ENCODE results near the gene ARTN. TPM values are rescaled to one million over a fixed set of nuclear protein-coding genes. Genes with fewer than 3 reads are reported as not detected.

Gene ARTN
- total and polyA plus RNA-seq, 7 donors: 0.05 to 0.79 (median 0.43) TPM; not detected in 1

DNA sequence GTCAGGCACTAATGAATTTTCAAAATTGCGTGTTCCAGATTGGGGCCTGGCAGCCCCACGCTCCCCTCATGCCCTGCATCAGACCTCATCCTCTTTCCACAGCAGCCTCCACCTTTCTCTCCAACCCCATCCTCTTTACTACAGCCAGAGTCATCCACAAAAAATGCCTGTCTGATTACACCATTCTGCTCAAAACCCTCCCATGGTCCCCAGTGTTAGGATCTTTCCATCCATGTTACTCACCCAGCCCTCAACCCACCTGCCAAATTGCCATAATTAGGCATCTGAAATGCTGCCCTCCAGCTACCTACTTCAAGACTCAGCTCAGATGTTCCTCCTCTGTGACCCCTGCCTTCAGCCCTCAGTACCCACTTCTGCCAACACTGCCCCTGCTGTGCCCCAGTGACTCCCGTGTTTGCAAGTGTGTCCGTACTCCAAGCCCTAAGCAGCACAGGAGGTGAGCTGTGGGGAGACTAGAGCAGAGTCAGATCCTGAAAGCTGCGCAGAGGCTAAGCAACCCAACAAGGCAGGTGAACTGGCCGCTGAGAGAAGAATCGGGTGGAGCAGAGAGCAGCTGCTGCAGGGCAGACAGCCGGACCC is 715 bp upstream of the ARTN start:
- TF ChIP-seq, protein P1, sequence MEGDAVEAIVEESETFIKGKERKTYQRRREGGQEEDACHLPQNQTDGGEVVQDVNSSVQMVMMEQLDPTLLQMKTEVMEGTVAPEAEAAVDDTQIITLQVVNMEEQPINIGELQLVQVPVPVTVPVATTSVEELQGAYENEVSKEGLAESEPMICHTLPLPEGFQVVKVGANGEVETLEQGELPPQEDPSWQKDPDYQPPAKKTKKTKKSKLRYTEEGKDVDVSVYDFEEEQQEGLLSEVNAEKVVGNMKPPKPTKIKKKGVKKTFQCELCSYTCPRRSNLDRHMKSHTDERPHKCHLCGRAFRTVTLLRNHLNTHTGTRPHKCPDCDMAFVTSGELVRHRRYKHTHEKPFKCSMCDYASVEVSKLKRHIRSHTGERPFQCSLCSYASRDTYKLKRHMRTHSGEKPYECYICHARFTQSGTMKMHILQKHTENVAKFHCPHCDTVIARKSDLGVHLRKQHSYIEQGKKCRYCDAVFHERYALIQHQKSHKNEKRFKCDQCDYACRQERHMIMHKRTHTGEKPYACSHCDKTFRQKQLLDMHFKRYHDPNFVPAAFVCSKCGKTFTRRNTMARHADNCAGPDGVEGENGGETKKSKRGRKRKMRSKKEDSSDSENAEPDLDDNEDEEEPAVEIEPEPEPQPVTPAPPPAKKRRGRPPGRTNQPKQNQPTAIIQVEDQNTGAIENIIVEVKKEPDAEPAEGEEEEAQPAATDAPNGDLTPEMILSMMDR (IDR thresholded peaks at IDR 0.05): no peak
- Histone ChIP-seq H3K27me3 (ENCODE audit: insufficient read depth in 3 of 3, low read length in 2 of 3) (peaks cover 0 to 4% (median 0%) of the 10 kb centered on the region in 3 donors), H3K4me3 (peak overlapping the region; percentile 61), H3K4me1 (peaks cover 25% of the 10 kb centered on the region), H3K9me3 (no peaks in the 10 kb centered on the region), H3K27ac (no peak overlapping the region), H3K36me3 (ENCODE audit: insufficient read depth in 1 of 2, low read depth in 1 of 2) (no peaks in the 10 kb centered on the region)
- intact Hi-C loops (cut with DNase I): loop anchor here (5.0 to 10.0 kb wide), 3 partner anchors 51 to 268 kb away; no protein-coding TSS in a partner anchor
- DNase-seq (no peak), ATAC-seq (no peak)
- 25 to 31% (median 31%) methylated on average over 8 of the region's 8 CpGs for WGBS, 3 donors

DNA sequence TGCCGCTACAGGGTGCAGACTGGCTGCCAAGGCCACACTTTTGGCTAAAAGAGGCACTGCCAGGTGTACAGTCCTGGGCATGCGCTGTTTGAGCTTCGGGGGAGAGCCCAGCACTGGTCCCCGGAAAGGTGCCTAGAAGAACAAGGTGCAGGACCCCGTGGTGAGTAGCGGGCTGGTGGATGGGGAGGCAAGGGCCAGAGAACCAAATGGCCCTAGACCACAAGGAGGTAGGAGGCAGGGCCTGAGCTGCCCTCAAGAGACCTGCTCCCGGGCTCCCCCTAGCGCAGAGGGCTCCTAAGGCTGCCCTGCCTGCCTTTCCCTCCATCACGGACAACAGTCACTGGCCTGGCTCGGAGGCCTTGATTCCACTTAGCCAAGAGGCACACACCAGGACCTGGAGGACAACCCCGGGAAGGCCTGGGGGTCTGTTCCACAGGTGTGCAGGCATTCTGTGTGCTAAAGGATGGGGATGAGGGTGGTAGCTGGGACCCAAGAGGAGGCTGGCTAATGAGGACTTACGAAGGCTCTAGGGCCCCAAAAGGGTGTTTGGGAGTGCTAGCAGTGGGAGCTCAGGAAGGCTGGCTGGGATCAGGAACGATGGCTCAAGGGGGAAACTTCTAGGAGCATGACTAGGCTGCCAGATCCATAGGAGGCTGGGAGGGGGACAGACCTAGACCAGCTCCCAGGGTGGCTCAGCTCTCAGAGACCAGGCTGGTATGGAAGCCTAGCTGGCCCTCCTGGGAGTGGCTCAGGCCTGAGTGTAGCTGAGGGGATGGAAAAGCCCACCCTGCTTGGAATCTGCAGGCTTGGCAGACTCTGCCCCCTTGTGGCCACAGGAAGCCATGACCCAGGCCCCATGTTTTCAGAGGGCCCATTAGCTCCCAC is 742 bp downstream of the ARTN start:
- TF ChIP-seq, protein P1 (IDR thresholded peaks at IDR 0.05): peak; percentile 79
- intact Hi-C loops (cut with DNase I): loop anchor here (1.0 to 10.0 kb wide), 4 partner anchors 52 to 270 kb away; no protein-coding TSS in a partner anchor
- Histone ChIP-seq H3K4me1 (peaks cover 25% of the 10 kb centered on the region), H3K9me3 (no peaks in the 10 kb centered on the region), H3K36me3 (ENCODE audit: insufficient read depth in 1 of 2, low read depth in 1 of 2) (no peaks in the 10 kb centered on the region), H3K4me3 (peak overlapping the region; percentile 61), H3K27me3 (ENCODE audit: insufficient read depth in 3 of 3, low read length in 2 of 3) (peaks cover 0 to 4% (median 0%) of the 10 kb centered on the region in 3 donors), H3K27ac (peak overlapping the region; percentile 50)
- DNase-seq: peak; percentile 72 to 87
- ATAC-seq: peak; percentile 79 to 86 (median 79)
- WGBS, 3 donors: 21 to 29% (median 29%) methylated on average over 13 of the region's 13 CpGs

DNA sequence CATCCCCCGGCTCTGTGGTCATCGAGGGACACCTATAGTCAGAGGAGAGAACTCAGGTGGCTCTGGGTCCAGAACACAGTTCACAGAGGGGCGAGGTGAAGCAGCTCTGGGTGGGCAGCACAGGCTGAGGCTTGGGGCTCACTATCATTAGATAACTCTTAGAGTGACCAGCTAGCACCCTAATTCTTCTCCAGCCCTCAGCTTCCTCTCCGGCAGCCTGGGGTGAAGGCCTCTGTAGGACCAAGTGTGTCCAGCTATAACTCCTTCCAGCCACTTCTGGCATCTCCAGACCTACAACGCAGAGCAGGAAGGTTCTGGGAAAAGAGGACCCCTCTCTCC is 1.4 kb downstream of the ARTN start:
- intact Hi-C loops (cut with DNase I): loop anchor here (1.0 to 10.0 kb wide), 5 partner anchors 53 to 408 kb away; no protein-coding TSS in a partner anchor
- ATAC-seq: no peak
- H3K27ac ChIP-seq: no peak overlapping the region

DNA sequence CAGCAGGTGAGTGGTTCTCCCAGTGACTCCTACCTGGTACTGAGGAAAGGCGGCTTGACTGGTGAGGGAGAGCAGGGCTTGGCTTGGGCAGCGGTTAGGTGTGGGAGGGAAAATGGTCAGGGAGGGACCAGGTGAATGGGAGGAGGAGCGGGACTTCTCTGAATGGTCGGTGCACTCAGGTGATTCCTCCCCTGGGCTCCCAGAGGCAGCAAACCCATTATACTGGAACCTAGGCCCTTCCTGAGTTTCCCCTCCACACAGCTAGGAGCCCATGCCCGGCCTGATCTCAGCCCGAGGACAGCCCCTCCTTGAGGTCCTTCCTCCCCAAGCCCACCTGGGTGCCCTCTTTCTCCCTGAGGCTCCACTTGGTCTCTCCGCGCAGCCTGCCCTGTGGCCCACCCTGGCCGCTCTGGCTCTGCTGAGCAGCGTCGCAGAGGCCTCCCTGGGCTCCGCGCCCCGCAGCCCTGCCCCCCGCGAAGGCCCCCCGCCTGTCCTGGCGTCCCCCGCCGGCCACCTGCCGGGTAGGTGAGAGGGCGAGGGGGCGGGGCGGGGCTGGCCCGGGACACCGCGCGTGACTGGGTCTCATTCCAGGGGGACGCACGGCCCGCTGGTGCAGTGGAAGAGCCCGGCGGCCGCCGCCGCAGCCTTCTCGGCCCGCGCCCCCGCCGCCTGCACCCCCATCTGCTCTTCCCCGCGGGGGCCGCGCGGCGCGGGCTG is 2.3 kb downstream of the ARTN start:
- intact Hi-C loops (cut with DNase I): loop anchor here (2.0 to 10.0 kb wide), 3 partner anchors 173 to 409 kb away; no protein-coding TSS in a partner anchor
- H3K9me3 ChIP-seq: no peaks in the 10 kb centered on the region
- TF ChIP-seq, protein P1 (IDR thresholded peaks at IDR 0.05): no peak
- ATAC-seq: no peak
- no peak for DNase-seq
- no peak overlapping the region for H3K27ac ChIP-seq
- H3K36me3 ChIP-seq (ENCODE audit: insufficient read depth in 1 of 2, low read depth in 1 of 2): no peaks in the 10 kb centered on the region
- 11 to 44% (median 16%) methylated on average over 13 to 48 of the region's 48 CpGs for WGBS, 3 donors
- peaks cover 0 to 4% (median 0%) of the 10 kb centered on the region in 3 donors for H3K27me3 ChIP-seq (ENCODE audit: insufficient read depth in 3 of 3, low read length in 2 of 3)
- peak overlapping the region; percentile 64 for H3K4me3 ChIP-seq
- peaks cover 25% of the 10 kb centered on the region for H3K4me1 ChIP-seq

More for the DNA sequence above, 1.4 kb downstream of the ARTN start:
- Histone ChIP-seq H3K36me3 (ENCODE audit: insufficient read depth in 1 of 2, low read depth in 1 of 2) (no peaks in the 10 kb centered on the region), H3K4me3 (no peak overlapping the region), H3K27me3 (ENCODE audit: insufficient read depth in 3 of 3, low read length in 2 of 3) (peaks cover 0 to 4% (median 0%) of the 10 kb centered on the region in 3 donors), H3K9me3 (no peaks in the 10 kb centered on the region), H3K4me1 (peaks cover 25% of the 10 kb centered on the region)
- no peak for DNase-seq
- 48 to 63% (median 52%) methylated on average over 5 of the region's 5 CpGs for WGBS, 3 donors
- TF ChIP-seq, protein P1 (IDR thresholded peaks at IDR 0.05): no peak

All from psoas muscle (tissue), 8 donors.